A549 (cell line): ENCODE results near the gene SNRPN.

ENCODE experiments used
- BHLHE40 ChIP-seq: IDR thresholded peaks from 2 replicates; pipeline ENCODE4 v1.6.1; 2012; ENCODE audit warnings: low read depth, low read length, inconsistent platforms
- CBX2 ChIP-seq: fragments of 200-600 bp; sonication (generic); IDR thresholded peaks from 2 replicates; pipeline ENCODE4 v1.6.1; 2016; ENCODE audit warnings: low read depth, mild to moderate bottlenecking, borderline replicate concordance
- CEBPB ChIP-seq, 2 experiments: fragments of >200 bp in 1 of 2; sonication (Bioruptor Twin) in 1 of 2; formaldehyde crosslinking in 1 of 2; IDR thresholded peaks; 2 replicates each; pipeline ENCODE4 v1.6.1; 2012 to 2016
- CTCF ChIP-seq: fragments of >200 bp; sonication (Bioruptor Twin); formaldehyde crosslinking; IDR thresholded peaks from 3 replicates; pipeline ENCODE4 v1.5.1; 2016
- EHMT2 ChIP-seq: fragments of 200-600 bp; sonication (generic); IDR thresholded peaks from 2 replicates; pipeline ENCODE4 v1.6.1; 2016; ENCODE audit warnings: antibody characterized with exemption, low read depth, mild to moderate bottlenecking, moderate library complexity
- KDM1A ChIP-seq: fragments of 200-600 bp; sonication (generic); IDR thresholded peaks from 2 replicates; pipeline ENCODE4 v1.6.1; 2016; ENCODE audit warnings: low read depth, mild to moderate bottlenecking
- REST ChIP-seq: fragments of 200-600 bp; sonication (generic); IDR thresholded peaks from 2 replicates; pipeline ENCODE4 v1.6.1; 2016; ENCODE audit warnings: antibody characterized with exemption, mild to moderate bottlenecking, moderate library complexity
- RNF2 ChIP-seq: fragments of 200-600 bp; sonication (generic); IDR thresholded peaks from 2 replicates; pipeline ENCODE4 v1.6.1; 2016; ENCODE audit warnings: low read depth, mild to moderate bottlenecking, antibody characterized with exemption, moderate library complexity, borderline replicate concordance

- TF ChIP-seq CTCF (no peak), EHMT2 (no peak), RNF2 (no peak), REST (no peak), KDM1A (no peak), CBX2 (no peak), CEBPB (IDR thresholded peaks at IDR 0.05) (no peak), BHLHE40 (no peak)
Measured at GRCh38 chr15:24917431-24917830, 37.4 kb upstream of the SNRPN start.
